Stimulated activated CD4-positive, alpha-beta T cell treated with anti-CD3 and anti-CD28 coated beads, Interleukin-1b, Interleukin-23, amount 100 ng/mL, for 48 hours (primary cell): ENCODE results near the gene PLXNA4.

Experiments used
- DNase-seq: peaks from one replicate; pipeline ENCODE4 v3.0.0-alpha.2; 2020

Gene PLXNA4

GRCh38 chr7:132292803-132293202 is 283.5 kb downstream of the PLXNA4 start:
- no peak for DNase-seq

GRCh38 chr7:132291481-132291880 is 284.8 kb downstream of the PLXNA4 start:
- DNase-seq: no peak

GRCh38 chr7:132290021-132290420 is 286.2 kb downstream of the PLXNA4 start:
- DNase-seq: no peak

- no peak for DNase-seq
Measured at GRCh38 chr7:132286836-132287235, 289.4 kb downstream of the PLXNA4 start.

GRCh38 chr7:132280335-132280734 is 295.9 kb downstream of the PLXNA4 start:
- no peak for DNase-seq

GRCh38 chr7:132279718-132280117 is 296.6 kb downstream of the PLXNA4 start:
- no peak for DNase-seq

- no peak for DNase-seq
Measured at GRCh38 chr7:132276976-132277725, 299.1 kb downstream of the PLXNA4 start.

- DNase-seq: no peak
Measured at GRCh38 chr7:132276234-132276630, 300.0 kb downstream of the PLXNA4 start.

GRCh38 chr7:132275416-132276233 is 300.6 kb downstream of the PLXNA4 start:
- DNase-seq: no peak

GRCh38 chr7:132272763-132273371 is 303.4 kb downstream of the PLXNA4 start:
- DNase-seq: no peak

GRCh38 chr7:132270517-132270916 is 305.8 kb downstream of the PLXNA4 start:
- DNase-seq: no peak

- DNase-seq: no peak
Measured at GRCh38 chr7:132269718-132270117, 306.6 kb downstream of the PLXNA4 start.

- no peak for DNase-seq
Measured at GRCh38 chr7:132263151-132263550, 313.1 kb downstream of the PLXNA4 start.

GRCh38 chr7:132262160-132262470 is 314.2 kb downstream of the PLXNA4 start:
- no peak for DNase-seq

- DNase-seq: no peak
Measured at GRCh38 chr7:132261327-132262159, 314.7 kb downstream of the PLXNA4 start.

GRCh38 chr7:132258231-132258630 is 318.0 kb downstream of the PLXNA4 start:
- no peak for DNase-seq

- no peak for DNase-seq
Measured at GRCh38 chr7:132257253-132257652, 319.0 kb downstream of the PLXNA4 start.

GRCh38 chr7:132256721-132257212 is 319.5 kb downstream of the PLXNA4 start:
- DNase-seq: no peak

GRCh38 chr7:132255898-132256297 is 320.4 kb downstream of the PLXNA4 start:
- no peak for DNase-seq

- DNase-seq: no peak
Measured at GRCh38 chr7:132255115-132255797, 321.0 kb downstream of the PLXNA4 start.

GRCh38 chr7:132254455-132254854 is 321.8 kb downstream of the PLXNA4 start:
- no peak for DNase-seq

GRCh38 chr7:132252793-132253100 is 323.5 kb downstream of the PLXNA4 start:
- no peak for DNase-seq

GRCh38 chr7:132251327-132251659 is 325.0 kb downstream of the PLXNA4 start:
- no peak for DNase-seq
